Measurements from ENCODE around the gene CNTRL.

GRCh38 chr9:121204121-121204520, 129.4 kb downstream of the CNTRL start:
- TF ChIP-seq, protein P1, sequence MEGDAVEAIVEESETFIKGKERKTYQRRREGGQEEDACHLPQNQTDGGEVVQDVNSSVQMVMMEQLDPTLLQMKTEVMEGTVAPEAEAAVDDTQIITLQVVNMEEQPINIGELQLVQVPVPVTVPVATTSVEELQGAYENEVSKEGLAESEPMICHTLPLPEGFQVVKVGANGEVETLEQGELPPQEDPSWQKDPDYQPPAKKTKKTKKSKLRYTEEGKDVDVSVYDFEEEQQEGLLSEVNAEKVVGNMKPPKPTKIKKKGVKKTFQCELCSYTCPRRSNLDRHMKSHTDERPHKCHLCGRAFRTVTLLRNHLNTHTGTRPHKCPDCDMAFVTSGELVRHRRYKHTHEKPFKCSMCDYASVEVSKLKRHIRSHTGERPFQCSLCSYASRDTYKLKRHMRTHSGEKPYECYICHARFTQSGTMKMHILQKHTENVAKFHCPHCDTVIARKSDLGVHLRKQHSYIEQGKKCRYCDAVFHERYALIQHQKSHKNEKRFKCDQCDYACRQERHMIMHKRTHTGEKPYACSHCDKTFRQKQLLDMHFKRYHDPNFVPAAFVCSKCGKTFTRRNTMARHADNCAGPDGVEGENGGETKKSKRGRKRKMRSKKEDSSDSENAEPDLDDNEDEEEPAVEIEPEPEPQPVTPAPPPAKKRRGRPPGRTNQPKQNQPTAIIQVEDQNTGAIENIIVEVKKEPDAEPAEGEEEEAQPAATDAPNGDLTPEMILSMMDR (IDR thresholded peaks at IDR 0.05; ENCODE audit: low read depth, low read length, missing input control), result no peak
- TF ChIP-seq, protein P2, sequence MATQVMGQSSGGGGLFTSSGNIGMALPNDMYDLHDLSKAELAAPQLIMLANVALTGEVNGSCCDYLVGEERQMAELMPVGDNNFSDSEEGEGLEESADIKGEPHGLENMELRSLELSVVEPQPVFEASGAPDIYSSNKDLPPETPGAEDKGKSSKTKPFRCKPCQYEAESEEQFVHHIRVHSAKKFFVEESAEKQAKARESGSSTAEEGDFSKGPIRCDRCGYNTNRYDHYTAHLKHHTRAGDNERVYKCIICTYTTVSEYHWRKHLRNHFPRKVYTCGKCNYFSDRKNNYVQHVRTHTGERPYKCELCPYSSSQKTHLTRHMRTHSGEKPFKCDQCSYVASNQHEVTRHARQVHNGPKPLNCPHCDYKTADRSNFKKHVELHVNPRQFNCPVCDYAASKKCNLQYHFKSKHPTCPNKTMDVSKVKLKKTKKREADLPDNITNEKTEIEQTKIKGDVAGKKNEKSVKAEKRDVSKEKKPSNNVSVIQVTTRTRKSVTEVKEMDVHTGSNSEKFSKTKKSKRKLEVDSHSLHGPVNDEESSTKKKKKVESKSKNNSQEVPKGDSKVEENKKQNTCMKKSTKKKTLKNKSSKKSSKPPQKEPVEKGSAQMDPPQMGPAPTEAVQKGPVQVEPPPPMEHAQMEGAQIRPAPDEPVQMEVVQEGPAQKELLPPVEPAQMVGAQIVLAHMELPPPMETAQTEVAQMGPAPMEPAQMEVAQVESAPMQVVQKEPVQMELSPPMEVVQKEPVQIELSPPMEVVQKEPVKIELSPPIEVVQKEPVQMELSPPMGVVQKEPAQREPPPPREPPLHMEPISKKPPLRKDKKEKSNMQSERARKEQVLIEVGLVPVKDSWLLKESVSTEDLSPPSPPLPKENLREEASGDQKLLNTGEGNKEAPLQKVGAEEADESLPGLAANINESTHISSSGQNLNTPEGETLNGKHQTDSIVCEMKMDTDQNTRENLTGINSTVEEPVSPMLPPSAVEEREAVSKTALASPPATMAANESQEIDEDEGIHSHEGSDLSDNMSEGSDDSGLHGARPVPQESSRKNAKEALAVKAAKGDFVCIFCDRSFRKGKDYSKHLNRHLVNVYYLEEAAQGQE (IDR thresholded peaks at IDR 0.05), result no peak
- TF ChIP-seq GABPA (IDR thresholded peaks at IDR 0.05 in 1 of 2, conservative IDR thresholded peaks at IDR 0.05 in 1 of 2) (no peak), MAX (IDR thresholded peaks at IDR 0.05) (no peak), FOXA1 (IDR thresholded peaks at IDR 0.05) (no peak), RAD21 (IDR thresholded peaks at IDR 0.05) (no peak), RXRA (IDR thresholded peaks at IDR 0.05) (no peak)

Measured in liver (tissue), 3 donors.